Measurements from ENCODE around the gene ENTR1. TPM values are rescaled to one million over a fixed set of nuclear protein-coding genes. Genes with fewer than 3 reads are reported as not detected.
A peak's percentile ranks its signal among the peaks of the same experiment; 100 is the strongest.

The ENTR1 gene
- total RNA-seq, 1 experiment from 2014 or later = 90.8 TPM

GRCh38 chr9:136377341-136378169, 32.9 kb downstream of the ENTR1 start:
- Histone ChIP-seq H3K4me3 (ENCODE audit: low read depth in 2 of 2, low read length in 2 of 2) (no peak overlapping the region), H3K9me3 (ENCODE audit: control insufficient read depth, insufficient read depth, low read depth, low read length) (no peaks in the 10 kb centered on the region), H3K4me1 (ENCODE audit: control insufficient read depth, insufficient read depth, low read length) (no peaks in the 10 kb centered on the region), H3K27me3 (ENCODE audit: control insufficient read depth, insufficient read depth, low read length) (no peaks in the 10 kb centered on the region), H3K27ac (ENCODE audit: low read length) (no peak overlapping the region), H3K36me3 (ENCODE audit: control insufficient read depth, insufficient read depth, low read length) (no peaks in the 10 kb centered on the region)
- in situ Hi-C loops (cut with HindIII; ENCODE audit: low pct_unique_long_range_greater_than_20kb, low sequenced_read_pairs) (no loop called here), intact Hi-C loops (cut with micrococcal nuclease; ENCODE audit: unreplicated experiment) (no loop called here)
- no peak for TF ChIP-seq TCF7L2 (IDR thresholded peaks at IDR 0.05; ENCODE audit: low read depth, low read length)
- TF ChIP-seq SIN3A (IDR thresholded peaks at IDR 0.05; ENCODE audit: borderline replicate concordance, insufficient read depth, low read depth, low read length) = no peak
- no peak for TF ChIP-seq POLR2AphosphoS5 (IDR thresholded peaks at IDR 0.05; ENCODE audit: low read depth, low read length)
- no peak for TF ChIP-seq REST (IDR thresholded peaks at IDR 0.05; ENCODE audit: insufficient read depth in 1 of 2, low read depth in 2 of 2, low read length in 1 of 2)
- no peak for TF ChIP-seq CTCF (IDR thresholded peaks at IDR 0.05)
- CTCF ChIA-PET = no interaction called here
- POLR2A ChIA-PET = interaction anchor here (0.6 kb wide), 1 partner anchor 42 kb away, joined by 4 read pairs; no protein-coding TSS in a partner anchor
- ATAC-seq = 0 out of 2 replicates have a peak, but pooled peaks have one; percentile 3
- BruUV-seq (replicated peaks) = no TSS peak
- no peak for DNase-seq (ENCODE audit: low read depth, low spot score)

GRCh38 chr9:136376457-136376856, 34.0 kb downstream of the ENTR1 start:
- TF ChIP-seq REST (IDR thresholded peaks at IDR 0.05; ENCODE audit: insufficient read depth in 1 of 2, low read depth in 2 of 2, low read length in 1 of 2) = no peak
- no peak for TF ChIP-seq TCF7L2 (IDR thresholded peaks at IDR 0.05; ENCODE audit: low read depth, low read length)
- TF ChIP-seq SIN3A (IDR thresholded peaks at IDR 0.05; ENCODE audit: borderline replicate concordance, insufficient read depth, low read depth, low read length) = no peak
- TF ChIP-seq CTCF (IDR thresholded peaks at IDR 0.05) = no peak
- no peak for TF ChIP-seq POLR2AphosphoS5 (IDR thresholded peaks at IDR 0.05; ENCODE audit: low read depth, low read length)
- ChIA-PET POLR2A (no interaction called here), CTCF (no interaction called here)
- ATAC-seq (no peak), DNase-seq (ENCODE audit: low read depth, low spot score) (no peak)
- Histone ChIP-seq H3K4me1 (ENCODE audit: control insufficient read depth, insufficient read depth, low read length) (no peaks in the 10 kb centered on the region), H3K27me3 (ENCODE audit: control insufficient read depth, insufficient read depth, low read length) (no peaks in the 10 kb centered on the region), H3K27ac (ENCODE audit: low read length) (no peak overlapping the region), H3K4me3 (ENCODE audit: low read depth in 2 of 2, low read length in 2 of 2) (no peak overlapping the region), H3K36me3 (ENCODE audit: control insufficient read depth, insufficient read depth, low read length) (no peaks in the 10 kb centered on the region), H3K9me3 (ENCODE audit: control insufficient read depth, insufficient read depth, low read depth, low read length) (no peaks in the 10 kb centered on the region)
- no TSS peak for BruUV-seq (replicated peaks)
- in situ Hi-C loops (cut with HindIII; ENCODE audit: low pct_unique_long_range_greater_than_20kb, low sequenced_read_pairs) (no loop called here), intact Hi-C loops (cut with micrococcal nuclease; ENCODE audit: unreplicated experiment) (no loop called here)
